K562 (cell line): ENCODE data around the gene CUX1. TPM values are rescaled to one million over a fixed set of nuclear protein-coding genes. Genes with fewer than 3 reads are reported as not detected.

Experiments
- ATAC-seq: fragments of 200-7000 bp; cut with Tn5 transposase; 3 replicates; pipeline ENCODE4 v1.9.1; 2020; ENCODE audit warnings: moderate library complexity
- BruUV-seq: library from RNA; stranded (reverse); fragments of 400-500 nt; replicated peaks from 2 replicates; lab custom pipeline; 2021; lab: Mats Ljungman, UMichigan
- CTCF ChIA-PET: fragments of 300-600 bp; formaldehyde crosslinking; extraction: SDS; loops from one replicate; lab custom pipeline; 2021; ENCODE audit warnings: low intra/inter-chr PET ratio; lab: Yijun Ruan, JAX
- POLR2A ChIA-PET: fragments of 300-600, 350-650 bp; sonication (Branson Sonifier 250); formaldehyde crosslinking; extraction: SDS; loops from one replicate; lab custom pipeline; 2021; ENCODE audit warnings: antibody characterized with exemption, inconsistent platforms; lab: Yijun Ruan, JAX
- DNase-seq, 4 experiments: peaks; one replicate each; pipeline versions ENCODE4 v3.0.0 to v3.0.0-alpha.2; 2011 to 2018; ENCODE audit warnings: low spot score in 3 of 4, mixed read lengths in 3 of 4; ENCODE audit errors: extremely low read depth in 1 of 4
- FAIRE-seq: peaks from 2 replicates; lab custom pipeline; 2011; peaks lifted over from hg19 to GRCh38; lab: Jason Lieb, UNC
- H2AFZ ChIP-seq: 2 replicates; pipeline ENCODE4 v1.6.0; 2011; ENCODE audit warnings: low read depth, low read length, control low read depth, inconsistent platforms
- H3K27ac ChIP-seq: fragments of 200-600 bp; 3 replicates; pipeline ENCODE4 v1.8.0; 2011; ENCODE audit warnings: low read depth, mild to moderate bottlenecking, control low read depth, inconsistent platforms, low read length, moderate library complexity, mixed read lengths; ENCODE audit errors: extremely low read depth
- H3K27me3 ChIP-seq, 2 experiments: fragments of 300-600 bp in 1 of 2; 2 replicates in 1 of 2; 3 replicates in 1 of 2; pipeline versions ENCODE4 v1.6.0 to v1.8.0; 2011; ENCODE audit warnings: inconsistent platforms in 2 of 2, low read length in 2 of 2, mild to moderate bottlenecking in 1 of 2, mixed read lengths in 1 of 2, moderate library complexity in 1 of 2; ENCODE audit not compliant: control insufficient read depth in 2 of 2, insufficient read depth in 2 of 2
- H3K36me3 ChIP-seq: fragments of 300-600 bp; 3 replicates; pipeline ENCODE4 v1.8.0; 2011; ENCODE audit warnings: mild to moderate bottlenecking, low read length, inconsistent platforms; ENCODE audit not compliant: control insufficient read depth, insufficient read depth
- H3K4me1 ChIP-seq, 2 experiments: fragments of 200-600 bp in 1 of 2; replicated peaks in 1 of 2; 2 replicates in 1 of 2; 3 replicates in 1 of 2; pipeline versions ENCODE4 v1.5.1 to v1.8.0; 2011; ENCODE audit warnings: inconsistent platforms in 2 of 2, low read length in 2 of 2, mild to moderate bottlenecking in 1 of 2, mixed read lengths in 1 of 2, moderate library complexity in 1 of 2; ENCODE audit not compliant: control insufficient read depth in 2 of 2, insufficient read depth in 2 of 2
- H3K4me2 ChIP-seq: 2 replicates; pipeline ENCODE4 v1.6.1; 2011; ENCODE audit warnings: low read length, control low read depth, inconsistent platforms, mixed read lengths; ENCODE audit not compliant: insufficient read depth
- H3K4me3 ChIP-seq: fragments of 200-600 bp; sonication (generic), shearing (Covaris generic); 2 replicates; pipeline ENCODE4 v1.5.1; 2016; ENCODE audit warnings: control low read depth, inconsistent platforms
- H3K79me2 ChIP-seq: fragments of 200-600 bp; 3 replicates; pipeline ENCODE4 v1.8.0; 2011; ENCODE audit warnings: low read length, inconsistent platforms; ENCODE audit not compliant: control insufficient read depth, insufficient read depth
- H3K9ac ChIP-seq, 2 experiments: 2 replicates each; pipeline versions ENCODE4 v1.6.0 to v1.6.1; 2011; ENCODE audit warnings: low read depth in 2 of 2, low read length in 2 of 2, control low read depth in 1 of 2, inconsistent platforms in 1 of 2, mild to moderate bottlenecking in 1 of 2, mixed read lengths in 1 of 2; ENCODE audit not compliant: insufficient read depth in 1 of 2
- H3K9me1 ChIP-seq: one replicate; pipeline ENCODE4 v1.6.0; 2011; ENCODE audit warnings: inconsistent platforms, mild to moderate bottlenecking, low read length, moderate library complexity; ENCODE audit not compliant: control insufficient read depth, insufficient read depth
- H3K9me3 ChIP-seq: replicated peaks from 2 replicates; pipeline ENCODE4 v1.5.1; 2011; ENCODE audit warnings: low read depth, low read length, inconsistent platforms; ENCODE audit not compliant: control insufficient read depth, insufficient read depth
- H4K20me1 ChIP-seq: replicated peaks from 2 replicates; pipeline ENCODE4 v1.6.1; 2011; ENCODE audit warnings: low read length, inconsistent platforms, mixed read lengths; ENCODE audit not compliant: control insufficient read depth, insufficient read depth
- CTBP1 ChIP-seq: fragments of 450-650 bp; IDR thresholded peaks from 2 replicates; pipeline ENCODE4 v1.6.1; 2016; ENCODE audit warnings: borderline replicate concordance
- EHMT2 ChIP-seq: fragments of 450-650 bp; IDR thresholded peaks from 2 replicates; pipeline ENCODE4 v1.6.1; 2018; ENCODE audit warnings: antibody characterized with exemption
- FOXA3 ChIP-seq, 2 experiments: fragments of 450-650 bp in 1 of 2; sonication (generic) in 1 of 2; formaldehyde crosslinking; IDR thresholded peaks in 1 of 2; conservative IDR thresholded peaks in 1 of 2; 2 replicates each; pipeline versions ENCODE4 v1.4.0 to v1.8.0; 2020 to 2022; ENCODE audit warnings: mild to moderate bottlenecking in 2 of 2, missing genetic modification reagents in 1 of 2
- HDAC1 ChIP-seq, 2 experiments: fragments of 450-650 bp; IDR thresholded peaks; 2 replicates each; pipeline ENCODE4 v1.6.1; 2016 to 2017; ENCODE audit warnings: inconsistent platforms in 1 of 2, mild to moderate bottlenecking in 1 of 2, moderate library complexity in 1 of 2
- HSF4 ChIP-seq: fragments of 250-450 bp; sonication (Bioruptor Pico); IDR thresholded peaks from 2 replicates; pipeline ENCODE4 v2.1.2; 2022; ENCODE audit warnings: mild to moderate bottlenecking, moderate library complexity, borderline replicate concordance
- KAT2B ChIP-seq: IDR thresholded peaks from one replicate; pipeline ENCODE4 v1.6.1; 2012; ENCODE audit warnings: low read depth, mild to moderate bottlenecking, control low read depth, inconsistent platforms, low read length, moderate library complexity
- KDM5B ChIP-seq: fragments of 200-600 bp; sonication (generic); IDR thresholded peaks from 2 replicates; pipeline ENCODE4 v1.6.1; 2012; ENCODE audit warnings: low read depth, mild to moderate bottlenecking, moderate library complexity, low read length, control low read depth, inconsistent platforms; ENCODE audit not compliant: insufficient replicate concordance
- MAFG ChIP-seq: fragments of 450-650 bp; conservative IDR thresholded peaks from 2 replicates; pipeline ENCODE4 v1.6.1; 2016; ENCODE audit warnings: missing genetic modification characterization, missing compliant biosample characterization
- MIER1 ChIP-seq: fragments of 450-650 bp; IDR thresholded peaks from 2 replicates; pipeline ENCODE4 v1.6.1; 2016; ENCODE audit warnings: antibody characterized with exemption, mild to moderate bottlenecking, low read depth
- RCOR1 ChIP-seq, 2 experiments: IDR thresholded peaks; 2 replicates each; pipeline ENCODE4 v1.6.1; 2012; ENCODE audit warnings: low read depth in 2 of 2, low read length in 2 of 2, borderline replicate concordance in 1 of 2, improper control_type of control experiment in 1 of 2
- SOX6 ChIP-seq: fragments of 450-650 bp; IDR thresholded peaks from 2 replicates; pipeline ENCODE4 v1.6.1; 2014; ENCODE audit warnings: mild to moderate bottlenecking
- TCF3 ChIP-seq: sonication (generic); formaldehyde crosslinking; IDR thresholded peaks from 2 replicates; pipeline ENCODE4 v1.4.0; 2020; ENCODE audit warnings: mild to moderate bottlenecking, missing genetic modification reagents
- TOE1 ChIP-seq, 2 experiments: fragments of 450-650 bp in 1 of 2; sonication (generic) in 1 of 2; formaldehyde crosslinking in 1 of 2; IDR thresholded peaks; 2 replicates each; pipeline versions ENCODE4 v1.7.1 to v1.8.0; 2016 to 2022; ENCODE audit warnings: borderline replicate concordance in 2 of 2, mild to moderate bottlenecking in 2 of 2, antibody characterized with exemption in 1 of 2, inconsistent platforms in 1 of 2, low read depth in 1 of 2, missing genetic modification reagents in 1 of 2, moderate library complexity in 1 of 2
- YBX1 ChIP-seq: fragments of 450-650 bp; IDR thresholded peaks from 2 replicates; pipeline ENCODE4 v1.7.1; 2016; ENCODE audit warnings: mild to moderate bottlenecking
- ZNF133 ChIP-seq: fragments of 250-450 bp; sonication (Bioruptor Pico); IDR thresholded peaks from 2 replicates; pipeline ENCODE4 v1.4.0; 2020; ENCODE audit warnings: mild to moderate bottlenecking
- WGBS: fragments of 100-300 bp; shearing (Covaris generic); methylation state at CpG from one replicate; pipeline ENCODE4 v1.1.6; 2016; ENCODE audit warnings: low coverage, mixed read lengths; ENCODE audit not compliant: insufficient coverage; ENCODE audit errors: missing lambda C conversion rate; 5-methylcytosine and 5-hydroxymethylcytosine counted together
- in situ Hi-C: fragments of 300-500 bp; cut with MboI; formaldehyde crosslinking; loops from 4 replicates; pipeline ENCODE4 v1.15.0; 2018; ENCODE audit warnings: inconsistent platforms, mixed read lengths
- intact Hi-C: fragments of 100-400 bp; cut with micrococcal nuclease; formaldehyde crosslinking; loops from 2 replicates; pipeline ENCODE4 v1.14.2; 2022
- polyA plus RNA-seq, 8 experiments: library from polyadenylated mRNA; depleted of rRNA in 4 of 8; stranded (reverse) in 5 of 8; unstranded in 3 of 8; fragments of >200 nt; fragmentation: Nextera tagmentation in 2 of 8; fragmentation: Illumina TruSeq in 1 of 8; extraction: Ambion mirVana in 2 of 8; extraction: Trizol in 1 of 8; gene quantifications; 2 replicates each; pipeline versions ENCODE4 v1.2.1 to v1.2.3, GENCODE V29; 2011 to 2014; ENCODE audit warnings: inconsistent platforms in 1 of 8, missing spikeins in 1 of 8
- total RNA-seq, 7 experiments: library from RNA; depleted of rRNA in 6 of 7; stranded (reverse); fragments of >200 nt in 6 of 7; fragmentation: Illumina TruSeq in 2 of 7; extraction: Trizol in 2 of 7; gene quantifications; 2 replicates each; pipeline versions ENCODE4 v1.2.1 to v1.2.3, GENCODE V29; 2011 to 2021; ENCODE audit warnings: low replicate concordance in 1 of 7
- TF ChIP-seq, protein P1 (sequence below): fragments of 450-650 bp; formaldehyde crosslinking; IDR thresholded peaks from 2 replicates; pipeline ENCODE4 v1.4.0; 2020; ENCODE audit warnings: mild to moderate bottlenecking, moderate library complexity
- TF ChIP-seq, protein P2 (sequence below): fragments of 450-650 bp; formaldehyde crosslinking; IDR thresholded peaks from 2 replicates; pipeline ENCODE4 v1.4.0; 2022; ENCODE audit warnings: missing genetic modification characterization

The CUX1 gene
- total and polyA plus RNA-seq, 9 of the 15 experiments (the other 6 are each of a cell fraction or from before 2014, with no cell fraction given) = 3.6 to 55.3 (median 25.2) TPM

DNA sequence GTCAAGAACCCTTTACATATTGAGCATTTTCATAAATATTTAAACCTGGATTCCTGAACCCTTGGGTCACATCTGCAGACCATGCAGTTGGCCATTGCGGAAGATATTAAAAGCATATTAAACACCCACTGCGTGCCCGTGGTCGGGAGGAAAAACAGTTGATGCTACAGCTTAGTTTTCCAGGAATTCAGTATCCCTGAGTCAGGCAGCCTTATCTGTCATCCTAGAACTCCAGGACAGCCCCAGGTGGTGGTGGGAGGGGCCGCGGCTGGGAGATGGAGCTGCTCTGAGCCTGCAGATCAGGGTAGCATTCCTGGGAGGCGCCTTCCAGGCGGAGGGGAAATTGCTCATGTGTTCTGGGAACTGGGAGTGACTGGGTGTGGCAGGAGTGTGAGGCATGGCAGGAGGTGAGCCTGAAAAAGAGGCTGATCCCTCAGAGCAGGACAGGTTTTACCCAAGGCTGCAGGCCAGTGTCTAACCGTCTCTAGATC is 246.3 kb downstream of the CUX1 start:
- no peaks in the 10 kb centered on the region for H3K27me3 ChIP-seq
- H2AFZ ChIP-seq = no peak overlapping the region
- peak overlapping the region; percentile 8; the same call in 1 of the 2 replicates for H3K4me2 ChIP-seq
- peaks cover 13% of the 10 kb centered on the region for H3K79me2 ChIP-seq
- POLR2A ChIA-PET = interaction anchor here (0.6 to 1.9 kb wide), 5 partner anchors 8 to 111 kb away, joined by 3 to 6 read pairs (median 3); no protein-coding TSS in a partner anchor
- no peak overlapping the region for H3K27ac ChIP-seq
- H3K36me3 ChIP-seq = peaks cover 7% of the 10 kb centered on the region; the same call in 2 of the 3 replicates
- ATAC-seq (peak; percentile 42), DNase-seq (peak; percentile 58 to 72 (median 66)), FAIRE-seq (peak; percentile 65)
- H4K20me1 ChIP-seq = peaks cover 14% of the 10 kb centered on the region; the same call in 1 of the 2 replicates
- intact Hi-C loops (no loop called here), in situ Hi-C loops (no loop called here)
- H3K9me1 ChIP-seq = no peaks in the 10 kb centered on the region
- peak overlapping the region in 1 of 2 experiments; percentile 23; a peak in 1 of 4 replicates for H3K9ac ChIP-seq
- peaks cover 19 to 21% of the 10 kb centered on the region in 2 experiments; a peak in 4 of 5 replicates for H3K4me1 ChIP-seq
- H3K9me3 ChIP-seq = no peaks in the 10 kb centered on the region
- BruUV-seq = no TSS peak
- H3K4me3 ChIP-seq = no peak overlapping the region
- 18% methylated on average over 9 of the region's 9 CpGs for WGBS
- CTCF ChIA-PET = no interaction called here
- TF ChIP-seq YBX1 = no peak
- TF ChIP-seq FOXA3 (CRISPR knock-in tag; conservative IDR thresholded peaks at IDR 0.05 in 1 of 2, IDR thresholded peaks at IDR 0.05 in 1 of 2) = no peak
- no peak for TF ChIP-seq EHMT2
- TF ChIP-seq HDAC1 (IDR thresholded peaks at IDR 0.05) = 0 out of 4 replicates have a peak, but pooled peaks of 1 of the 2 experiments have one; percentile 42
- TF ChIP-seq TCF3 = peak; percentile 32; the same call in 1 of the 2 replicates
- TF ChIP-seq, protein P1, sequence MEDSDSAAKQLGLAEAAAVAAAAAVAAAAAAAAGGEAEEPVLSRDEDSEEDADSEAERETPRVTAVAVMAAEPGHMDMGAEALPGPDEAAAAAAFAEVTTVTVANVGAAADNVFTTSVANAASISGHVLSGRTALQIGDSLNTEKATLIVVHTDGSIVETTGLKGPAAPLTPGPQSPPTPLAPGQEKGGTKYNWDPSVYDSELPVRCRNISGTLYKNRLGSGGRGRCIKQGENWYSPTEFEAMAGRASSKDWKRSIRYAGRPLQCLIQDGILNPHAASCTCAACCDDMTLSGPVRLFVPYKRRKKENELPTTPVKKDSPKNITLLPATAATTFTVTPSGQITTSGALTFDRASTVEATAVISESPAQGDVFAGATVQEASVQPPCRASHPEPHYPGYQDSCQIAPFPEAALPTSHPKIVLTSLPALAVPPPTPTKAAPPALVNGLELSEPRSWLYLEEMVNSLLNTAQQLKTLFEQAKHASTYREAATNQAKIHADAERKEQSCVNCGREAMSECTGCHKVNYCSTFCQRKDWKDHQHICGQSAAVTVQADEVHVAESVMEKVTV (CRISPR knock-in tag) = no peak
- TF ChIP-seq KDM5B = no peak
- TF ChIP-seq MIER1 = no peak
- TF ChIP-seq TOE1 (IDR thresholded peaks at IDR 0.05; ENCODE audit: borderline replicate concordance) = no peak
- TF ChIP-seq TOE1 (CRISPR knock-in tag; IDR thresholded peaks at IDR 0.05; ENCODE audit: borderline replicate concordance, low read depth) = no peak
- TF ChIP-seq, protein P2, sequence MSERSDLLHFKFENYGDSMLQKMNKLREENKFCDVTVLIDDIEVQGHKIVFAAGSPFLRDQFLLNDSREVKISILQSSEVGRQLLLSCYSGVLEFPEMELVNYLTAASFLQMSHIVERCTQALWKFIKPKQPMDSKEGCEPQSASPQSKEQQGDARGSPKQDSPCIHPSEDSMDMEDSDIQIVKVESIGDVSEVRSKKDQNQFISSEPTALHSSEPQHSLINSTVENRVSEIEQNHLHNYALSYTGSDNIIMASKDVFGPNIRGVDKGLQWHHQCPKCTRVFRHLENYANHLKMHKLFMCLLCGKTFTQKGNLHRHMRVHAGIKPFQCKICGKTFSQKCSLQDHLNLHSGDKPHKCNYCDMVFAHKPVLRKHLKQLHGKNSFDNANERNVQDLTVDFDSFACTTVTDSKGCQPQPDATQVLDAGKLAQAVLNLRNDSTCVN = no peak
- no peak for TF ChIP-seq SOX6
- no peak for TF ChIP-seq KAT2B
- peak in 1 of 2 experiments; percentile 89; a peak in 2 of 4 replicates for TF ChIP-seq RCOR1 (IDR thresholded peaks at IDR 0.05; ENCODE audit: borderline replicate concordance in 1 of 2, low read depth in 2 of 2, low read length in 2 of 2)
- TF ChIP-seq HSF4 = no peak
- TF ChIP-seq ZNF133 (CRISPR knock-in tag) = no peak
- TF ChIP-seq MAFG (tag) = no peak
- TF ChIP-seq CTBP1 = peak; percentile 97
